LNCaP clone FGC (cell line): Measurements from ENCODE around the gene RHEB.

Experiments
- DNase-seq: peaks from one replicate; pipeline ENCODE4 v3.0.0-alpha.2; 2011; ENCODE audit warnings: low read depth
- H3K4me3 ChIP-seq: 2 replicates; pipeline ENCODE4 v1.5.1; 2011; ENCODE audit warnings: mild to moderate bottlenecking, low read depth, low read length, control low read depth
- TF ChIP-seq, protein P1 (sequence below): IDR thresholded peaks from 2 replicates; pipeline ENCODE4 v1.5.1; 2012; ENCODE audit warnings: mild to moderate bottlenecking; ENCODE audit not compliant: control insufficient read depth, insufficient read depth; ENCODE audit errors: extremely low read depth

The RHEB gene

DNA sequence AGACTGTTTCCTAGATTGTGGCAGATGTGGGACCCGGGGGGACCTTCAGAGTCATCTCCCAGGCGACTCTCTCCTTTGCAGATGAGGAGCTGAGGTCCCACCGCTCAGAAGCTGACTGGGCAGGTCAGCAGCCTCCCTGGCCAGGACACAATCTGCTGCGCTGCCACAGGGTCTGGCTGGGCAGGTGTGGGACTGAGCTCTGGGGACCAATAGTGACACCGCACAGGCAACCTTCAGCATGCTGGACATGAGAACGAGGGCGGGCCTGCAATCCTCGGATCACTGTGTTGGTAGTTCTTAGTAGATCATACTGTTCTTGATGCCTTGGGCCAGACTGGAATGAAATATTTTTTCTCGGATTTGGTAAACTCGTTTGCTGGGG, 59.2 kb downstream of the RHEB start:
- TF ChIP-seq, protein P1, sequence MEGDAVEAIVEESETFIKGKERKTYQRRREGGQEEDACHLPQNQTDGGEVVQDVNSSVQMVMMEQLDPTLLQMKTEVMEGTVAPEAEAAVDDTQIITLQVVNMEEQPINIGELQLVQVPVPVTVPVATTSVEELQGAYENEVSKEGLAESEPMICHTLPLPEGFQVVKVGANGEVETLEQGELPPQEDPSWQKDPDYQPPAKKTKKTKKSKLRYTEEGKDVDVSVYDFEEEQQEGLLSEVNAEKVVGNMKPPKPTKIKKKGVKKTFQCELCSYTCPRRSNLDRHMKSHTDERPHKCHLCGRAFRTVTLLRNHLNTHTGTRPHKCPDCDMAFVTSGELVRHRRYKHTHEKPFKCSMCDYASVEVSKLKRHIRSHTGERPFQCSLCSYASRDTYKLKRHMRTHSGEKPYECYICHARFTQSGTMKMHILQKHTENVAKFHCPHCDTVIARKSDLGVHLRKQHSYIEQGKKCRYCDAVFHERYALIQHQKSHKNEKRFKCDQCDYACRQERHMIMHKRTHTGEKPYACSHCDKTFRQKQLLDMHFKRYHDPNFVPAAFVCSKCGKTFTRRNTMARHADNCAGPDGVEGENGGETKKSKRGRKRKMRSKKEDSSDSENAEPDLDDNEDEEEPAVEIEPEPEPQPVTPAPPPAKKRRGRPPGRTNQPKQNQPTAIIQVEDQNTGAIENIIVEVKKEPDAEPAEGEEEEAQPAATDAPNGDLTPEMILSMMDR, result no peak
- no peak for DNase-seq
- H3K4me3 ChIP-seq, result no peak overlapping the region

GRCh38 chr7:151459726-151460473, 59.8 kb downstream of the RHEB start:
- peak overlapping the region; percentile 21 for H3K4me3 ChIP-seq
- peak; percentile 78 for DNase-seq
- TF ChIP-seq, protein P1, result peak; percentile 53

DNA sequence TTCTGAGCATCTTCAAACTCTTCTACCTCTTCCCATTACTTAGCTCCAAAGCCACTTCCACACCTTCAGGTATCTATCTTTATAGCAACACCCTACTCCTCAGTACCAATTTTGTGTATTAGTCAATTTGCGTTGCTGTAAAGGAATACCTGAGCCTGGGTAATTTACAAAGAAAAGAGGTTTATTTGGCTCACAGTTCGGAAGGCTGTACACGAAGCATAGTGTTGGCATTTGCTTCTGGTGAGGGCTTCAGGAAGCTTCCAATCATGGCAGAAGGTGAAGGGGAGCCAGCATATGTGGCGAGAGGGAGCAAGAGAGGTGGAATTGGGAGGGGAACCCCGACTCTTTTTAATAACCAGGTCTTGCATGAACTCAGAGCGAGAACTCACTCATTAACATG, 62.2 kb downstream of the RHEB start:
- DNase-seq, result no peak
- TF ChIP-seq, protein P1, result no peak
- H3K4me3 ChIP-seq, result no peak overlapping the region

DNA sequence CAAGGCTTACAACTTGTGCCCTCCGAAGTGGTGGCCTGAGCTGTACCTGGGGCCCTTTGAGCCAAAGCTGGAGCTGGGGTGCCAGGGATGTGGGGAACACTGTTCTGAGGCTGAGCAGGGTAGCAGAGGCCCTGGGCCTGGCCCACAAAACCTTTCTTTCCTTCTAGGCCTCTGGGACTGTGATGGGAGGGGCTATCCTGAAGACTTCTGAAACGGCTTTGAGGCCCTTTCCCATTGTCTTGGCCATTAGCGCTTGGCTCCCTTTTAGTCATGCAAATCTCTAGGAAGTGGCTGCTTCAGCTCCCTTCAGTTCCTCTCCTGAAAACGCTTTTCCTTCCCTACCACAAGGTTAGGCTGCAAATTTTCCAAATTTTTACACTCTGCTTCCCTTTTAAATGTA, 62.9 kb downstream of the RHEB start:
- no peak overlapping the region for H3K4me3 ChIP-seq
- DNase-seq, result no peak
- TF ChIP-seq, protein P1, result no peak

DNA sequence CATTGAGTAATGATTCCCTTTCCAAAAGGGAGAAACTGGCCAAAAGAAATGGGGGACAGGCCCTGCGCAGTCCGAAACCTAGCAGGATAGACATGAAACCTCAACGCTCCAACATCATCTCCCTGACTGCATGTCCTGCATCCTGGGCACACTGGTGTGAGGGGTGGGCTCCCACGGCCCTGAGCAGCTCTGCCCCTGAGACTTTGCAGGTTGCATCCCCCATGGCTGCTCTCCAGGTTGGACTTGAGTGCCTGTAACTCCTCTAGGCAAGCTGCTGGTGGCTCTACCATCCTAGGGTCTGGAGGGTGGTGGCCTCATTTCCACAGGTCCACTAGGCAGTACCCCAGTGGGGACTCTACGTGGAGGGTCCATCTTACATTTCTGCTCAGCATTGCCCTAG, 63.4 kb downstream of the RHEB start:
- no peak for DNase-seq
- H3K4me3 ChIP-seq, result no peak overlapping the region
- TF ChIP-seq, protein P1, result no peak

DNA sequence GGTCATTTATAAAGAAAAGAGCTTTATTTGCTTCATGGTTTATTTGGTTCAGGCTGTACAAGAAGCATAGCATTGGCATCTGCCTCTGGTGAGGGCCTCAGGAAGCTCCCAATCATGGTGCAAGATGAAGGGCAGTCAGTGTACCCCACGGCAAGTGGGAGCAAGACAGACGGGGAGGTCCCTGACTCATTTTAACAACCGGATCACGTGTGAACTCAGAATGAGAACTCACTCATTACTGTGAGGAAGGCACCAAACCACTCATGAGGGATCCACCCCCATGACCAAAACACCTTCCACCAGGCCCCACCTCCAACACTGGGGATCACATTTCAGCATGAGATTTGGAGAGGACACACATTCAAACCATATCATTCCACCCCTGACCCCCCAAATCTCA, 64.0 kb downstream of the RHEB start:
- DNase-seq, result no peak
- no peak overlapping the region for H3K4me3 ChIP-seq
- TF ChIP-seq, protein P1, result no peak
